Activated CD8-positive, alpha-beta T cell treated with anti-CD3 and anti-CD28 coated beads, Interleukin-2, amount 10 ng/mL, durations not matched to agents 7 days and 5 days (primary cell): ENCODE data around the gene CNRIP1. TPM values are rescaled to one million over a fixed set of nuclear protein-coding genes. Genes with fewer than 3 reads are reported as not detected.

Source experiments
- ATAC-seq: fragments of 150-1000 bp; cut with Tn5 transposase; one replicate; pipeline ENCODE4 v1.10.0; 2021; ENCODE audit warnings: moderate library complexity
- CTCF ChIA-PET: fragments of 350-600 bp; sonication (Branson Sonifier 250); formaldehyde crosslinking; loops from one replicate; lab custom pipeline; 2021; ENCODE audit warnings: antibody characterized with exemption; lab: Charles Lee
- POLR2A ChIA-PET: fragments of 350-600 bp; sonication (Branson Sonifier 250); formaldehyde crosslinking; loops from one replicate; lab custom pipeline; 2021; ENCODE audit warnings: antibody characterized with exemption; lab: Charles Lee
- DNase-seq: peaks from one replicate; pipeline ENCODE4 v3.0.0-alpha.2; 2020
- H3K27ac Mint-ChIP-seq: one replicate; pipeline ENCODE4 v1.8.0; 2021; ENCODE audit warnings: mild to moderate bottlenecking, mixed read lengths
- H3K27me3 Mint-ChIP-seq: one replicate; pipeline ENCODE4 v1.8.0; 2021; ENCODE audit warnings: low read depth, mixed read lengths
- H3K36me3 Mint-ChIP-seq: one replicate; pipeline ENCODE4 v1.8.0; 2021; ENCODE audit warnings: low read depth, mixed read lengths
- H3K4me1 Mint-ChIP-seq: one replicate; pipeline ENCODE4 v1.8.0; 2021; ENCODE audit warnings: low read depth, mixed read lengths
- H3K4me3 Mint-ChIP-seq: one replicate; pipeline ENCODE4 v1.8.0; 2021; ENCODE audit warnings: mild to moderate bottlenecking, mixed read lengths
- H3K9me3 Mint-ChIP-seq: one replicate; pipeline ENCODE4 v1.8.0; 2022; ENCODE audit warnings: mixed read lengths; ENCODE audit not compliant: insufficient read depth
- total RNA-seq, 2 experiments: library from RNA; stranded (reverse); gene quantifications; one replicate each; pipeline ENCODE4 v1.2.3, GENCODE V29; 2021

CNRIP1 gene
- total RNA-seq, 2 experiments from 2014 or later: not detected

GRCh38 chr2:68248806-68249205 lies 70.9 kb downstream of the CNRIP1 start:
- Mint-ChIP-seq H3K36me3 (peaks cover 23% of the 10 kb centered on the region), H3K9me3 (no peaks in the 10 kb centered on the region), H3K4me1 (peaks cover 14% of the 10 kb centered on the region), H3K27me3 (no peaks in the 10 kb centered on the region), H3K4me3 (no peak overlapping the region), H3K27ac (no peak overlapping the region)
- ChIA-PET POLR2A (interaction anchor here (0.6 kb wide), 1 partner anchor 186 kb away, joined by 3 read pairs; the partner anchor contains the start of gene C1D), CTCF (interaction anchor here (0.6 kb wide), 1 partner anchor 127 kb away, joined by 3 read pairs; no protein-coding TSS in a partner anchor)
- DNase-seq (no peak), ATAC-seq (no peak)

GRCh38 chr2:68248361-68248760 lies 71.4 kb downstream of the CNRIP1 start:
- CTCF ChIA-PET: interaction anchor here (0.6 kb wide), 1 partner anchor 126 kb away, joined by 3 read pairs; no protein-coding TSS in a partner anchor
- POLR2A ChIA-PET: no interaction called here
- Mint-ChIP-seq H3K27me3 (no peaks in the 10 kb centered on the region), H3K36me3 (peaks cover 22% of the 10 kb centered on the region), H3K9me3 (no peaks in the 10 kb centered on the region), H3K4me1 (peaks cover 11% of the 10 kb centered on the region), H3K27ac (no peak overlapping the region), H3K4me3 (no peak overlapping the region)
- ATAC-seq (no peak), DNase-seq (no peak)

- no peak overlapping the region for H3K4me3 Mint-ChIP-seq
- ChIA-PET CTCF (interaction anchor here (0.8 to 2.1 kb wide), 5 partner anchors 9 to 124 kb away, joined by 3 to 12 read pairs (median 5); no protein-coding TSS in a partner anchor), POLR2A (no interaction called here)
- DNase-seq (no peak), ATAC-seq (no peak)
- H3K36me3 Mint-ChIP-seq: peaks cover 15% of the 10 kb centered on the region
- H3K4me1 Mint-ChIP-seq: peaks cover 9% of the 10 kb centered on the region
- no peaks in the 10 kb centered on the region for H3K27me3 Mint-ChIP-seq
- H3K27ac Mint-ChIP-seq: no peak overlapping the region
- no peaks in the 10 kb centered on the region for H3K9me3 Mint-ChIP-seq
Observed at GRCh38 chr2:68246396-68246795, 73.4 kb downstream of the CNRIP1 start.

GRCh38 chr2:68245672-68246071 lies 74.1 kb downstream of the CNRIP1 start:
- CTCF ChIA-PET: interaction anchor here (0.8 to 2.1 kb wide), 6 partner anchors 8 to 123 kb away, joined by 3 to 12 read pairs (median 4); no protein-coding TSS in a partner anchor
- DNase-seq: no peak
- no peaks in the 10 kb centered on the region for H3K9me3 Mint-ChIP-seq

GRCh38 chr2:68245066-68245465 lies 74.7 kb downstream of the CNRIP1 start:
- Mint-ChIP-seq H3K27me3 (no peaks in the 10 kb centered on the region), H3K36me3 (peaks cover 4% of the 10 kb centered on the region), H3K9me3 (no peaks in the 10 kb centered on the region), H3K4me1 (peaks cover 13% of the 10 kb centered on the region), H3K4me3 (no peak overlapping the region), H3K27ac (no peak overlapping the region)
- no peak for ATAC-seq
- ChIA-PET CTCF (interaction anchor here (0.8 to 2.1 kb wide), 5 partner anchors 9 to 49 kb away, joined by 3 to 12 read pairs (median 4); no protein-coding TSS in a partner anchor), POLR2A (no interaction called here)
- no peak for DNase-seq

More at GRCh38 chr2:68245672-68246071, 74.1 kb downstream of the CNRIP1 start:
- no peak overlapping the region for H3K27ac Mint-ChIP-seq
- no peak overlapping the region for H3K4me3 Mint-ChIP-seq
- no peaks in the 10 kb centered on the region for H3K27me3 Mint-ChIP-seq
- POLR2A ChIA-PET: no interaction called here
- peaks cover 8% of the 10 kb centered on the region for H3K36me3 Mint-ChIP-seq
- no peak for ATAC-seq
- H3K4me1 Mint-ChIP-seq: peaks cover 10% of the 10 kb centered on the region

GRCh38 chr2:68244456-68244855 lies 75.3 kb downstream of the CNRIP1 start:
- ATAC-seq: no peak
- H3K27ac Mint-ChIP-seq: no peak overlapping the region
- POLR2A ChIA-PET: interaction anchor here (1.8 kb wide), 1 partner anchor 8 kb away, joined by 6 read pairs; the partner anchor contains the start of gene PPP3R1
- no peak overlapping the region for H3K4me3 Mint-ChIP-seq
- H3K27me3 Mint-ChIP-seq: no peaks in the 10 kb centered on the region
- peaks cover 2% of the 10 kb centered on the region for H3K36me3 Mint-ChIP-seq
- H3K9me3 Mint-ChIP-seq: no peaks in the 10 kb centered on the region
- CTCF ChIA-PET: interaction anchor here (0.8 to 2.1 kb wide), 6 partner anchors 19 to 59 kb away, joined by 3 to 12 read pairs (median 7); no protein-coding TSS in a partner anchor
- DNase-seq: no peak
- peaks cover 11% of the 10 kb centered on the region for H3K4me1 Mint-ChIP-seq

Other genes starting within 250 kb of the CNRIP1 start
- 10 to 100 TPM; 12.3 to 13.3 TPM for gene PNO1, start 162.1 kb downstream of the CNRIP1 start, total RNA-seq
- gene PPP3R1, start 67.4 kb downstream of the CNRIP1 start, total RNA-seq: 10 to 100 TPM; 67.6 to 71.8 TPM
- 1 to 10 TPM; 4.5 to 4.7 TPM for gene PLEK, start 45.3 kb upstream of the CNRIP1 start, total RNA-seq
- gene FBXO48, start 147.3 kb upstream of the CNRIP1 start, total RNA-seq: 1 to 10 TPM; 2.4 to 2.6 TPM
- gene APLF, start 147.6 kb upstream of the CNRIP1 start, total RNA-seq: 1 to 10 TPM; 2.2 to 2.6 TPM